Upper lobe of left lung (tissue), 6 donors: ENCODE results near the gene KCNQ1OT1. TPM values are rescaled to one million over a fixed set of nuclear protein-coding genes. Genes with fewer than 3 reads are reported as not detected.

ENCODE experiments used
- ATAC-seq, 2 donors: fragments of 200-7000 bp; cut with Tn5 transposase; one replicate each; pipeline ENCODE4 v1.9.1; 2022; ENCODE audit warnings: mild to moderate bottlenecking in 2 of 2, moderate library complexity in 2 of 2; ENCODE audit not compliant: low FRiP score in 2 of 2
- DNase-seq, 2 donors: peaks; one replicate each; pipeline ENCODE4 v3.0.0-alpha.2; 2019 to 2020
- H3K27ac ChIP-seq, 4 donors: fragments of 200-600 bp; sonication (generic); one replicate each; pipeline ENCODE4 v1.5.1; 2016 to 2019
- H3K27me3 ChIP-seq, 4 donors: fragments of 200-600 bp; sonication (generic); one replicate each; pipeline ENCODE4 v1.5.1; 2017 to 2019
- H3K36me3 ChIP-seq, 4 donors: fragments of 200-600 bp; sonication (generic); one replicate each; pipeline ENCODE4 v1.5.1; 2016 to 2019
- H3K4me1 ChIP-seq, 4 donors: fragments of 200-600 bp; sonication (generic); one replicate each; pipeline ENCODE4 v1.5.1; 2018 to 2019
- H3K4me3 ChIP-seq, 4 donors: fragments of 200-600 bp; sonication (generic); one replicate each; pipeline ENCODE4 v1.5.1; 2017 to 2019; ENCODE audit warnings: mild to moderate bottlenecking in 2 of 4, moderate library complexity in 1 of 4
- H3K9me3 ChIP-seq, 4 donors: fragments of 200-600 bp; sonication (generic); one replicate each; pipeline ENCODE4 v1.5.1; 2018 to 2019
- EP300 ChIP-seq, 4 donors: sonication (generic); formaldehyde crosslinking; IDR thresholded peaks; one replicate each; pipeline ENCODE4 v1.5.1; 2017; ENCODE audit warnings: antibody characterized with exemption in 4 of 4, control low read depth in 2 of 4
- POLR2A ChIP-seq, 4 donors: fragments of 450-650 bp; IDR thresholded peaks; one replicate each; pipeline ENCODE4 v1.5.1; 2016 to 2017; ENCODE audit warnings: antibody characterized with exemption in 4 of 4, mild to moderate bottlenecking in 2 of 4
- POLR2AphosphoS5 ChIP-seq, 2 donors: sonication (generic); formaldehyde crosslinking; IDR thresholded peaks; one replicate each; pipeline ENCODE4 v1.5.1; 2017; ENCODE audit warnings: antibody characterized with exemption in 2 of 2
- WGBS, 2 donors: methylation state at CpG; one replicate each; pipeline ENCODE4 v1.1.5; 2017 to 2018; 5-methylcytosine and 5-hydroxymethylcytosine counted together
- total RNA-seq, 6 donors: library from RNA; depleted of rRNA in 4 of 6; stranded (reverse); fragments of >200 nt in 4 of 6; gene quantifications; one replicate each; pipeline versions ENCODE4 v1.1.0 to v1.2.1, GENCODE V29; 2016 to 2021
- TF ChIP-seq, protein P1 (sequence below), 6 experiments: fragments of 450-650 bp in 4 of 6; fragments of 200-600 bp in 2 of 6; sonication (generic) in 2 of 6; IDR thresholded peaks; one replicate each; pipeline ENCODE4 v1.5.1; 2016 to 2019; ENCODE audit warnings: antibody characterized with exemption in 6 of 6
- donor health status: DM: no; HTN: no; CAD: no; lungs with moderate emphysema.
- donor health status: DM: no; HTN: yes; CAD: no; lungs with severe emphysema.

KCNQ1OT1 gene
- total RNA-seq, 6 donors from 2014 or later = 1.1 to 6.3 (median 4.1) TPM

GRCh38 chr11:2565447-2566222 is 134.2 kb downstream of the KCNQ1OT1 start:
- Histone ChIP-seq H3K4me1 (no peaks in the 10 kb centered on the region), H3K27me3 (no peaks in the 10 kb centered on the region), H3K4me3 (no peak overlapping the region), H3K36me3 (no peaks in the 10 kb centered on the region), H3K27ac (no peak overlapping the region), H3K9me3 (no peaks in the 10 kb centered on the region)
- no peak for ATAC-seq
- 92 to 95% methylated on average over 12 to 13 of the region's 13 CpGs for WGBS, 2 donors
- DNase-seq = peak in 1 of 2 donors; percentile 50
- TF ChIP-seq POLR2AphosphoS5 (IDR thresholded peaks at IDR 0.05) (no peak), EP300 (IDR thresholded peaks at IDR 0.05) (no peak), POLR2A (IDR thresholded peaks at IDR 0.05) (no peak)
- TF ChIP-seq, protein P1, sequence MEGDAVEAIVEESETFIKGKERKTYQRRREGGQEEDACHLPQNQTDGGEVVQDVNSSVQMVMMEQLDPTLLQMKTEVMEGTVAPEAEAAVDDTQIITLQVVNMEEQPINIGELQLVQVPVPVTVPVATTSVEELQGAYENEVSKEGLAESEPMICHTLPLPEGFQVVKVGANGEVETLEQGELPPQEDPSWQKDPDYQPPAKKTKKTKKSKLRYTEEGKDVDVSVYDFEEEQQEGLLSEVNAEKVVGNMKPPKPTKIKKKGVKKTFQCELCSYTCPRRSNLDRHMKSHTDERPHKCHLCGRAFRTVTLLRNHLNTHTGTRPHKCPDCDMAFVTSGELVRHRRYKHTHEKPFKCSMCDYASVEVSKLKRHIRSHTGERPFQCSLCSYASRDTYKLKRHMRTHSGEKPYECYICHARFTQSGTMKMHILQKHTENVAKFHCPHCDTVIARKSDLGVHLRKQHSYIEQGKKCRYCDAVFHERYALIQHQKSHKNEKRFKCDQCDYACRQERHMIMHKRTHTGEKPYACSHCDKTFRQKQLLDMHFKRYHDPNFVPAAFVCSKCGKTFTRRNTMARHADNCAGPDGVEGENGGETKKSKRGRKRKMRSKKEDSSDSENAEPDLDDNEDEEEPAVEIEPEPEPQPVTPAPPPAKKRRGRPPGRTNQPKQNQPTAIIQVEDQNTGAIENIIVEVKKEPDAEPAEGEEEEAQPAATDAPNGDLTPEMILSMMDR (IDR thresholded peaks at IDR 0.05) = no peak

GRCh38 chr11:2564588-2565425 is 135.0 kb downstream of the KCNQ1OT1 start:
- Histone ChIP-seq H3K9me3 (no peaks in the 10 kb centered on the region), H3K4me1 (peaks cover 0 to 1% (median 0%) of the 10 kb centered on the region in 4 donors), H3K4me3 (no peak overlapping the region), H3K36me3 (no peaks in the 10 kb centered on the region), H3K27me3 (no peaks in the 10 kb centered on the region), H3K27ac (no peak overlapping the region)
- DNase-seq (no peak), ATAC-seq (no peak)
- TF ChIP-seq EP300 (IDR thresholded peaks at IDR 0.05) = no peak
- TF ChIP-seq POLR2AphosphoS5 (IDR thresholded peaks at IDR 0.05) = no peak
- TF ChIP-seq, protein P1 (IDR thresholded peaks at IDR 0.05) = no peak
- TF ChIP-seq POLR2A (IDR thresholded peaks at IDR 0.05) = no peak
- 83 to 87% methylated on average over 16 of the region's 16 CpGs for WGBS, 2 donors

DNA sequence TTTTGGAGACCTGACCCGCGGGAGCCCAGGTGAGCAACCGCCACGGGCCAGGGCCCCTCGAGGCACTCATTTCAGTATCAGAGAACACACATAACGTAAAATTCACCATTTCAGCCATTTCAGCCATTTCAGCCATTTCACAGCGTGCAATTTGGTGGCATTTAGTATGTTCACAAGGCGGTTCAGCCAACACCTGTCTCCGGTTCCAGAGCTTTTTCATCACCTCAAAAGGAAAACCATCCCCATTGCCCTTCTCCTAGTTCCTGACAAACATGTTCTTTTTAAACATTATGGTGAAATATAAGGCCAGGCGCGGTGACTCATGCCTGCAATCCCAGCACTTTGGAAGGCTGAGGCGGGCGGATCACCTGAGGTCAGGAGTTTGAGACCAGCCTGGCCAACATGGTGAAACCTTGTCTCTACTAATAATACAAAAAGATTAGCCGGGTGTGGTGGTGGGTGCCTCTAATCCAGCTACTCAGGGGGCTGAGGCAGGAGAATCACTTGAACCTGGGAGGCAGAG is 135.7 kb downstream of the KCNQ1OT1 start:
- peak in 1 of 2 donors; percentile 42 for DNase-seq
- Histone ChIP-seq H3K4me3 (no peak overlapping the region), H3K27me3 (no peaks in the 10 kb centered on the region), H3K9me3 (no peaks in the 10 kb centered on the region), H3K36me3 (no peaks in the 10 kb centered on the region), H3K27ac (no peak overlapping the region), H3K4me1 (peaks cover 3 to 9% (median 4%) of the 10 kb centered on the region in 4 donors)
- WGBS, 2 donors = 95 to 96% methylated on average over 14 of the region's 14 CpGs
- TF ChIP-seq EP300 (IDR thresholded peaks at IDR 0.05) (no peak), POLR2A (IDR thresholded peaks at IDR 0.05) (no peak), POLR2AphosphoS5 (IDR thresholded peaks at IDR 0.05) (no peak)
- TF ChIP-seq, protein P1 (IDR thresholded peaks at IDR 0.05) = no peak
- ATAC-seq = no peak

DNA sequence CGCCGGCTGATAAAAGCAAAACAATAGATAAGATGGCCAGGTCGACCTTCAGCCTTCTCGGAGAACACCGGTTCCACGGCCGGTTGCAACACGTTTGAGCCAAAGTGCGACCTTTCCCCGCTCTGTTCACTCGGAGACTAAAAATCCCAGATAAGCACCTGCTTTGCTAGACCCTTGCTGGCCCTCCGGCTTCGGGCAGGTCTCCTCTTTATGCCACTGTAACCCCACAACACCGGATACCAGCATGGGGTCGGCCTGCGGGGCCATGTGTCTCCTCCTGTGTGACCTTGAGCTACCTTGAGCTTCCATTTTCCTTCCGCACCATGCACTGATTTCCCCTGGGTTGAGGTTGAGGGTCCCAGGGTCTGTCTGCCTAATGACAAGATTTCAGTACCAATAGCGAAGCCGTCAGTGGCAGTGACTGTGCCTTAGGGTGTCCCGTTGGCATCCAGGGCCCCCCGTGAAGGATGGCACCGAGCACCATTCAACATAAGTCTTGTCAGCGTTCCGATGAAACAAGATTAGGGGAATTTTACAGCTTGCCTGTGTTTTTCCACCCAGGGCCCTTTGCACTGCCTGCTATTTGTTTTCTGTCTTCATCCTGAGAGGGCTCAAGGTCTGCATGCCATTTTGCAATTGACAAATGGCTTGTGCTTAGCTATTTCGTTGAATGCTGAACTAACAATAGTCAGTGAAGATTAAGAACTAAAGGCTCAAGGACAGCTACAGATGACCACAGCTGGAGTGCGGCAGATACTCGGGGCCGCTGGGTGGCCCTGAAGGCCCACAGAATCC is 136.4 kb downstream of the KCNQ1OT1 start:
- H3K9me3 ChIP-seq = no peaks in the 10 kb centered on the region
- no peaks in the 10 kb centered on the region for H3K27me3 ChIP-seq
- H3K27ac ChIP-seq = no peak overlapping the region
- H3K4me1 ChIP-seq = peaks cover 5 to 13% (median 10%) of the 10 kb centered on the region in 4 donors
- H3K36me3 ChIP-seq = no peaks in the 10 kb centered on the region
- 90 to 94% methylated on average over 28 of the region's 28 CpGs for WGBS, 2 donors
- TF ChIP-seq POLR2AphosphoS5 (IDR thresholded peaks at IDR 0.05) = no peak
- TF ChIP-seq, protein P1 (IDR thresholded peaks at IDR 0.05) = no peak
- no peak overlapping the region for H3K4me3 ChIP-seq
- DNase-seq = peak in 1 of 2 donors; percentile 49
- ATAC-seq = no peak
